ENCODE results near the gene MRPS6.
A peak's percentile ranks its signal among the peaks of the same experiment; 100 is the strongest.

MRPS6 gene

DNA sequence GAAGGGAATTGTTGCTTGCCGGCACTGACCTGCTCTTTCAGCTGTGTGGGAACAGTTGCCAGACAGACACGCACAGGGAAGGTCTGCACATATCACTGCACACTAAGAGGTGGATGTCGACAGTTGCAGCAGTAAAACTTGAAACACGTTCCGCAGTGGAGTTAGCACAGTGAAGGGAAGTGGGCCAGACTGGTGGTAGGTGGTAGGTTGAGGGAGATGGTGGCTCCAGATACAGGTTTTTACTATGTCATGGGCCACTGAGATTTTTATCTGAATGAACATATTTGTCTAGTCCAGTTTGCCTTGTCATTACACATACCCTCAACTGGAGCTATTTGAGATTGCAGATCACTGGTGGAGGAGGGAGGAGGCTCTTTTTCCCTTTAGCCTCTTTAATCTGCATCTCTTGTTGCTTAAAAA lies 13.5 kb downstream of the MRPS6 start:
- no peak for TF ChIP-seq CTCF (IDR thresholded peaks at IDR 0.05; ENCODE audit: borderline replicate concordance, insufficient read depth, low read depth, low read length)
- H3K4me3 ChIP-seq (ENCODE audit: low read depth, low read length): no peak overlapping the region

DNA sequence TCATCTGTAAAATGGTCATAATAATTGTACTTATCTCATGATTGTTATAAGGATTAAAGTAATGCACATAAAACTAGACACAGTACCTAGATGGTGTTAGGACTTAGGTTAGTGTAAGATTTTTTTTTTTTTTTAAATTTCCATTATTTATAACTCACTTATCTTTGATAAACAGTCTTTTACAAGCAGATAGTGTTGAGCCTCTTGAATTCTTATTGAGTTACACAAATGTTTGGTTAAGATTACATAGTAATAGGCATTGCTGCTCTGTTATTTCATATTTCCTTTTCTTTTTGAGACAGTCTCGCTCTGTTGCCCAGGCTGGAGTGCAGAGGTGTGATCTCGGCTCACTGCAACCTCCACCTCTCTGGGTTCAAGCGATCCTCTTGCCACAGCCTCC lies 15.4 kb downstream of the MRPS6 start:
- TF ChIP-seq CTCF (IDR thresholded peaks at IDR 0.05; ENCODE audit: borderline replicate concordance, insufficient read depth, low read depth, low read length): no peak
- H3K4me3 ChIP-seq (ENCODE audit: low read depth, low read length): no peak overlapping the region

GRCh38 chr21:34091032-34091431 lies 17.7 kb downstream of the MRPS6 start:
- no peak overlapping the region for H3K4me3 ChIP-seq (ENCODE audit: low read depth, low read length)
- no peak for TF ChIP-seq CTCF (IDR thresholded peaks at IDR 0.05; ENCODE audit: borderline replicate concordance, insufficient read depth, low read depth, low read length)

GRCh38 chr21:34091607-34092006 lies 18.2 kb downstream of the MRPS6 start:
- TF ChIP-seq CTCF (IDR thresholded peaks at IDR 0.05; ENCODE audit: borderline replicate concordance, insufficient read depth, low read depth, low read length): peak; percentile 36; the same call in 1 of the 2 replicates
- H3K4me3 ChIP-seq (ENCODE audit: low read depth, low read length): no peak overlapping the region

DNA sequence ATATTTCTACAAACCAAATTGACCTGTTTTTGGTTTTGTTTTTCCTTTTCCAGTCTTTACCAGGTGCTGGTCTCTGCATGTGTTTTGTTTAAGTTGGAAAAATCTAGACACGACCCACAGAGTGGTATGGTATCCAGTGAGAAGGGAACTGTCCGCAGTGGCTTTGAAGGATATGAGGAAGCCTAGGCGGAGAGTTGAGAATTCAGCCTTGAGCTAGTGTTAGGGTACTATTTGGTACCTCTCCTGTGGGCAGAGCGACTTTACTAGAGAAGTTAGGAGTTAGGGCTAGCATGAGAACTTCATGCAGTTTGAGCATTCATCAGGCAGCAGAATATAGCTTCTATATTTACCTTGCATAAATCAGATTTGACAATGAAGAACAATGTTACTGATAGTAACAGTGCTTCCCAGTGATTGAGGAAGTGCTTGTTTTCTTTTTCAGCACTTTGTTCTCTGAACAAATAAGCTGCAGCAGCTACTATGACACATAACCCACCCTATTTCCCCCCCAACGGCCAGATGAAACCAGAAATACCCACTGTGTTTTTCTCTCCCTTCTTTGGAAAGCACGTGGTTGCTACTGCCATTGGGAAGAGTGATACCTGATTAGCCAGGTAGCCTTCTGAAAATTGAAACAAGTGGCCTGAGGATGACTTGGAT lies 19.0 kb downstream of the MRPS6 start:
- no peak overlapping the region for H3K4me3 ChIP-seq (ENCODE audit: low read depth, low read length)
- TF ChIP-seq CTCF (IDR thresholded peaks at IDR 0.05; ENCODE audit: borderline replicate concordance, insufficient read depth, low read depth, low read length): no peak

- H3K4me3 ChIP-seq (ENCODE audit: low read depth, low read length): no peak overlapping the region
- TF ChIP-seq CTCF (IDR thresholded peaks at IDR 0.05; ENCODE audit: borderline replicate concordance, insufficient read depth, low read depth, low read length): no peak
These were observed 19.7 kb downstream of the MRPS6 start for GRCh38 chr21:34093083-34093482.

GRCh38 chr21:34094949-34095348 lies 21.6 kb downstream of the MRPS6 start:
- no peak for TF ChIP-seq CTCF (IDR thresholded peaks at IDR 0.05; ENCODE audit: borderline replicate concordance, insufficient read depth, low read depth, low read length)
- H3K4me3 ChIP-seq (ENCODE audit: low read depth, low read length): no peak overlapping the region

Measured in GM12875 (cell line).